ENCODE measurements around the gene MATCAP1. TPM values are rescaled to one million over a fixed set of nuclear protein-coding genes. Genes with fewer than 3 reads are reported as not detected.

Gene MATCAP1
- total and polyA plus RNA-seq, 2 donors (not counting 1 experiment from before 2014, with no cell fraction given): 16.6 to 28.4 TPM

DNA sequence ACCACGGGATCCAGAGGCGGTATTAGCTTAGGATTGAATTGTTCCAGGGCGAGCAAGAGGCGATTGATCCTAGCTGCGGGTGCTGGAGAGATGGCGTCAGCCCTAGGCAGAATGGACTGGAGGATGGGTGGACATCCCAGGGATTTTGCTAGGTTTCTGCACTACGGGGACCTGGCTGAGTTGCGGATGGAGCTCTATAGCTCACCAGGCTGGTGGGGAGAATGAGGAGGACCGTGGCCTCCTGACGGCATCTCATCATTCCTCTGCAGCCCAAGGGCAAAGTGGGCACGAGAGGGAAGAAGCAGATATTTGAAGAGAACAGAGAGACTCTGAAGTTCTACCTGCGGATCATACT is 43.8 kb upstream of the MATCAP1 start:
- Histone ChIP-seq H3K79me2 (ENCODE audit: control insufficient read depth, insufficient read depth, low read length) (peaks cover 24% of the 10 kb centered on the region), H4K20me1 (ENCODE audit: control insufficient read depth, extremely low read depth, insufficient read depth, low read length) (no peaks in the 10 kb centered on the region), H3K27ac (ENCODE audit: insufficient read depth, low read length) (peak overlapping the region; percentile 95), H2AFZ (ENCODE audit: low read length) (no peak overlapping the region), H3K36me3 (ENCODE audit: control insufficient read depth, insufficient read depth, low read length) (peaks cover 31% of the 10 kb centered on the region), H3K4me2 (ENCODE audit: extremely low read depth, insufficient read depth, low read length) (peak overlapping the region; percentile 87), H3K9ac (ENCODE audit: insufficient read depth, low read length) (peak overlapping the region; percentile 92), H3K27me3 (ENCODE audit: control insufficient read depth, insufficient read depth, low read length) (no peaks in the 10 kb centered on the region), H3K9me3 (ENCODE audit: control insufficient read depth, insufficient read depth, low read depth, low read length) (no peaks in the 10 kb centered on the region), H3K4me3 (replicated peaks in 1 of 4; ENCODE audit: control extremely low read depth in 1 of 4, insufficient read depth in 1 of 4, low read depth in 3 of 4, low read length in 4 of 4) (peak overlapping the region; percentile 99 to 100 (median 99)), H3K4me1 (ENCODE audit: control insufficient read depth, extremely low read depth, insufficient read depth, low read length) (peaks cover 6% of the 10 kb centered on the region)
- TF ChIP-seq EZH2 (IDR thresholded peaks at IDR 0.05; ENCODE audit: low read length, missing control alignments): no peak
- TF ChIP-seq, protein P1, sequence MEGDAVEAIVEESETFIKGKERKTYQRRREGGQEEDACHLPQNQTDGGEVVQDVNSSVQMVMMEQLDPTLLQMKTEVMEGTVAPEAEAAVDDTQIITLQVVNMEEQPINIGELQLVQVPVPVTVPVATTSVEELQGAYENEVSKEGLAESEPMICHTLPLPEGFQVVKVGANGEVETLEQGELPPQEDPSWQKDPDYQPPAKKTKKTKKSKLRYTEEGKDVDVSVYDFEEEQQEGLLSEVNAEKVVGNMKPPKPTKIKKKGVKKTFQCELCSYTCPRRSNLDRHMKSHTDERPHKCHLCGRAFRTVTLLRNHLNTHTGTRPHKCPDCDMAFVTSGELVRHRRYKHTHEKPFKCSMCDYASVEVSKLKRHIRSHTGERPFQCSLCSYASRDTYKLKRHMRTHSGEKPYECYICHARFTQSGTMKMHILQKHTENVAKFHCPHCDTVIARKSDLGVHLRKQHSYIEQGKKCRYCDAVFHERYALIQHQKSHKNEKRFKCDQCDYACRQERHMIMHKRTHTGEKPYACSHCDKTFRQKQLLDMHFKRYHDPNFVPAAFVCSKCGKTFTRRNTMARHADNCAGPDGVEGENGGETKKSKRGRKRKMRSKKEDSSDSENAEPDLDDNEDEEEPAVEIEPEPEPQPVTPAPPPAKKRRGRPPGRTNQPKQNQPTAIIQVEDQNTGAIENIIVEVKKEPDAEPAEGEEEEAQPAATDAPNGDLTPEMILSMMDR (conservative IDR thresholded peaks at IDR 0.05 in 1 of 2, IDR thresholded peaks at IDR 0.05 in 1 of 2; ENCODE audit: low read depth in 1 of 2, low read length in 2 of 2): no peak
- DNase-seq (ENCODE audit: low read depth in 2 of 2): no peak

GRCh38 chr16:67226804-67227566 is 43.2 kb upstream of the MATCAP1 start, which contains the start of gene TMEM208:
Gene TMEM208 (plus strand): TSS chr16:67227130. CDS start chr16:67227219, 89 bp downstream.
- Histone ChIP-seq H3K4me3 (replicated peaks in 1 of 4; ENCODE audit: control extremely low read depth in 1 of 4, insufficient read depth in 1 of 4, low read depth in 3 of 4, low read length in 4 of 4) (peak within 1 kb of the TSS; percentile 99 to 100 (median 99)), H3K4me2 (ENCODE audit: extremely low read depth, insufficient read depth, low read length) (peak within 1 kb of the TSS; percentile 95), H3K4me1 (ENCODE audit: control insufficient read depth, extremely low read depth, insufficient read depth, low read length) (peaks cover 6% of the 10 kb centered on the region), H2AFZ (ENCODE audit: low read length) (peak within 1 kb of the TSS; percentile 89), H3K36me3 (ENCODE audit: control insufficient read depth, insufficient read depth, low read length) (peaks cover 29% of the 10 kb centered on the region), H3K79me2 (ENCODE audit: control insufficient read depth, insufficient read depth, low read length) (peaks cover 24% of the 10 kb centered on the region), H3K9ac (ENCODE audit: insufficient read depth, low read length) (peak within 1 kb of the TSS; percentile 92), H3K27me3 (ENCODE audit: control insufficient read depth, insufficient read depth, low read length) (no peaks in the 10 kb centered on the region), H4K20me1 (ENCODE audit: control insufficient read depth, extremely low read depth, insufficient read depth, low read length) (no peaks in the 10 kb centered on the region), H3K27ac (ENCODE audit: insufficient read depth, low read length) (peak within 1 kb of the TSS; percentile 95), H3K9me3 (ENCODE audit: control insufficient read depth, insufficient read depth, low read depth, low read length) (no peaks in the 10 kb centered on the region)
- no peak for TF ChIP-seq EZH2 (IDR thresholded peaks at IDR 0.05; ENCODE audit: low read length, missing control alignments)
- TF ChIP-seq, protein P1 (conservative IDR thresholded peaks at IDR 0.05 in 1 of 2, IDR thresholded peaks at IDR 0.05 in 1 of 2; ENCODE audit: low read depth in 1 of 2, low read length in 2 of 2): no peak
- DNase-seq (ENCODE audit: low read depth in 2 of 2): peak; percentile 98

DNA sequence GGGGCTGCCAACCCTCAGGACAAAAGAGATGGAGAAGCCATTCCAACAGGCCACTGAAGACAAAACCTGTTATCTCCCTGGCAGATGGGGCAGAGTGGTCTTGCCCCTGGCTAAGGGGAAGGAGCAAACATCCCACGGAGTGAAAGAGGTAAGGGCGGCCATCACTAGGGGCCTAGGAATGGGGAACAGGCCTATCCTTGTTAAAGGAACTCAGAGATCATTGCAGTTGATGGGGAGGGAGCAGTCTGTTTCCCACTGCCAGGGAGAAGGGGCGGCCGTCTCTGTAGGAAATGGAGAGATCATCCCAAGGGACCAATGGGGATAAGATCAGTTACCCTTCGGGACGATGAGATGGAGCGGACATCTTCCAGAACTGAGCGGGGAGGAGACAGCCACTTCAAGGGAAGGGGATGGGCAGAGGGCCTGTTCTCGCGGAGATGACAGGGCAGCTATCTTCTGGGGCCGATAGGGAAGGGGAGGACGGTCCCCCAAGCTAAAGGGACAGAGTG is 42.6 kb upstream of the MATCAP1 start:
- H2AFZ ChIP-seq (ENCODE audit: low read length): peak overlapping the region; percentile 89

More for the DNA sequence above, 42.6 kb upstream of the MATCAP1 start:
- Histone ChIP-seq H4K20me1 (ENCODE audit: control insufficient read depth, extremely low read depth, insufficient read depth, low read length) (no peaks in the 10 kb centered on the region), H3K4me2 (ENCODE audit: extremely low read depth, insufficient read depth, low read length) (peak overlapping the region; percentile 95), H3K27me3 (ENCODE audit: control insufficient read depth, insufficient read depth, low read length) (no peaks in the 10 kb centered on the region), H3K79me2 (ENCODE audit: control insufficient read depth, insufficient read depth, low read length) (peaks cover 24% of the 10 kb centered on the region), H3K36me3 (ENCODE audit: control insufficient read depth, insufficient read depth, low read length) (peaks cover 22% of the 10 kb centered on the region), H3K9me3 (ENCODE audit: control insufficient read depth, insufficient read depth, low read depth, low read length) (no peaks in the 10 kb centered on the region), H3K4me3 (replicated peaks in 1 of 4; ENCODE audit: control extremely low read depth in 1 of 4, insufficient read depth in 1 of 4, low read depth in 3 of 4, low read length in 4 of 4) (peak overlapping the region; percentile 99 to 100 (median 99)), H3K4me1 (ENCODE audit: control insufficient read depth, extremely low read depth, insufficient read depth, low read length) (peaks cover 6% of the 10 kb centered on the region), H3K9ac (ENCODE audit: insufficient read depth, low read length) (peak overlapping the region; percentile 92), H3K27ac (ENCODE audit: insufficient read depth, low read length) (peak overlapping the region; percentile 95)
- no peak for DNase-seq (ENCODE audit: low read depth in 2 of 2)
- TF ChIP-seq, protein P1 (conservative IDR thresholded peaks at IDR 0.05 in 1 of 2, IDR thresholded peaks at IDR 0.05 in 1 of 2; ENCODE audit: low read depth in 1 of 2, low read length in 2 of 2): no peak
- no peak for TF ChIP-seq EZH2 (IDR thresholded peaks at IDR 0.05; ENCODE audit: low read length, missing control alignments)

Data from fibroblast of lung (primary cell).